Omental fat pad (tissue), 4 donors: ENCODE results near the gene AIFM3. TPM values are rescaled to one million over a fixed set of nuclear protein-coding genes. Genes with fewer than 3 reads are reported as not detected.

Experiments used
- ATAC-seq: fragments of 150-250 bp; one replicate; pipeline ENCODE4 v1.9.1; 2016; ENCODE audit warnings: mild to moderate bottlenecking, moderate library complexity; ENCODE audit not compliant: low FRiP score
- DNase-seq: peaks from one replicate; pipeline ENCODE4 v3.0.0-alpha.2; 2019; ENCODE audit warnings: low spot score
- CTCF ChIP-seq, 3 donors: fragments of 450-650 bp; IDR thresholded peaks; one replicate each; pipeline ENCODE4 v1.5.1; 2016 to 2017; ENCODE audit warnings: antibody characterized with exemption in 3 of 3, mild to moderate bottlenecking in 3 of 3, moderate library complexity in 2 of 3
- total RNA-seq, 4 donors: library from RNA; depleted of rRNA; stranded (reverse); fragments of >200 nt; gene quantifications; one replicate each; pipeline ENCODE4 v1.1.0, GENCODE V29; 2016

AIFM3 gene
- total RNA-seq, 4 donors from 2014 or later, result 1.0 to 2.6 (median 2.0) TPM

GRCh38 chr22:20991252-20992055, 24.4 kb downstream of the AIFM3 start:
- DNase-seq, result no peak
- ATAC-seq, result no peak
- TF ChIP-seq CTCF (IDR thresholded peaks at IDR 0.05), result no peak

- no peak for TF ChIP-seq CTCF (IDR thresholded peaks at IDR 0.05)
- ATAC-seq (no peak), DNase-seq (no peak)
These were observed 25.0 kb downstream of the AIFM3 start for GRCh38 chr22:20992056-20992442.

- no peak for TF ChIP-seq CTCF (IDR thresholded peaks at IDR 0.05)
- no peak for ATAC-seq
- DNase-seq, result no peak
These were observed 25.6 kb downstream of the AIFM3 start for GRCh38 chr22:20992456-20993303.

- ATAC-seq, result no peak
- TF ChIP-seq CTCF (IDR thresholded peaks at IDR 0.05), result no peak
- no peak for DNase-seq
These were observed 26.5 kb downstream of the AIFM3 start for GRCh38 chr22:20993304-20994127.

GRCh38 chr22:20994128-20994901, 27.3 kb downstream of the AIFM3 start:
- DNase-seq (no peak), ATAC-seq (no peak)
- no peak for TF ChIP-seq CTCF (IDR thresholded peaks at IDR 0.05)

- TF ChIP-seq CTCF (IDR thresholded peaks at IDR 0.05), result no peak
- DNase-seq, result no peak
- ATAC-seq, result no peak
These were observed 27.8 kb downstream of the AIFM3 start for GRCh38 chr22:20994902-20995241.
